ENCODE data around the gene SAMD4A.

Gene SAMD4A

DNA sequence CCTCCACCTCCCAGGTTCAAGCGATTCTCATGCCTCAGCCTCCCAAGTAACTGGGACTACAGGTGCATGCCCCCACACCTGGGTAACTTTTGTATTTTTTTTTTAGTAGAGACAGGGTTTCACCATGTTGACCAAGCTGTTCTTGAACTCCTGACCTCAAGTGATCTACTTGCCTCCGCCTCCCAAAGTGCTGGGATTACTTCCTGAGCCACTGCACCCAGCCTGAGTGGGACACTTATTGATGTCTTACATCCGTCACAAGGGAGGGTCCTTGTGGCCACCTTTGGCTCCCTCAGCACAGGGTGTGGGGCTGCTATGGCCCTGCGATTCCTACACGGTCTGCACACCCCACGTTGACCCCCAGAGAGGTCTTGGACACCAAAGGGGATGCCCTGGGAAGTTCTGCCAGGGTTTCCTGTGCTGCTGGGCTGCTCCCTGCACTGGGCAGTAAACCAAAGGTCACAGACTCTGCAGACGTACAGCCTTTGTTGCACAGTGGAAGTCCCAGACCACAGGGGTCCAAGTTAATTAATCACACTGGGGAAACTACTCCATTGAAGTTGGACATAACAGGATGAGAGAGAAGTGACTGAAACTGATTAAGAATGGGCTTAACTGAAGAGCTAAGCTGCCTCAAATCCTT is 95.7 kb downstream of the SAMD4A start:
- DNase-seq, result no peak

DNA sequence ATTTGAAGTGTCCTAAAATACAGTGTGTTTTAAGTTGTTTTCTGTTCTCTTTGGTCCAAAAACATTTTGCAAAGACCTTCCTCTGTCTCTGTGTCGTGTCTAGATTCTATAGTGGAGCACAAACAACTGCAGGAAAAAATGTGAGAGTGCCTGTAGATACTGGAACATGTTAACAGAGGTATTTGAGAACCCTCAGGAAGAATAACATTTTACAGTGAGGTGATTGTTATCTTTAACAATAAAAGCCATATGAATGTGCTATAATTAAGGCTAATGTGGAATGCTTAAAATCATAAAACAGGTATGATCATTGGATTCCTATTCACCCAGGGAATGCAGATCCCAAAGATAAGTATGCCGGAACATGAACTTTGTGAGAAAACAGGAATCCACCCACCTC is 98.0 kb downstream of the SAMD4A start:
- no peak for DNase-seq

DNA sequence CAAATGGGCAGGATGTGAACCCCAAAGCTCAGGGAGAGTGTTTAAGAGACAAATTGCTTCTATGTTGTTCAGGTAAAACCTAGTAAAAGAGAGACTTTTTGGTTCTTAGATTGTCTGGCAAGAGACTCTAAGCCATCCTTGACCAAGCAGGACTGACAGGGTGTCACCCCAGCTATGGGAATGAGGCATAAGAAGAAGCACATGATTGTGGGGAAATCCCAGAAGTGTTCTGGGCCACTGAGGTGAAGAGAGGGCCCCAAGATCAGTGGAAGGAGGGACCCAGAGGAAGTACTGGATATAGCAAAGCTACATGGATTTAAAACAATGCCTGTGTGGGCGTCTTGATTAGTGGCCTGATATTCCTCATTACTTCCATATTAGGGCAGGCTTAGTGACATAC is 99.0 kb downstream of the SAMD4A start:
- no peak for DNase-seq

DNA sequence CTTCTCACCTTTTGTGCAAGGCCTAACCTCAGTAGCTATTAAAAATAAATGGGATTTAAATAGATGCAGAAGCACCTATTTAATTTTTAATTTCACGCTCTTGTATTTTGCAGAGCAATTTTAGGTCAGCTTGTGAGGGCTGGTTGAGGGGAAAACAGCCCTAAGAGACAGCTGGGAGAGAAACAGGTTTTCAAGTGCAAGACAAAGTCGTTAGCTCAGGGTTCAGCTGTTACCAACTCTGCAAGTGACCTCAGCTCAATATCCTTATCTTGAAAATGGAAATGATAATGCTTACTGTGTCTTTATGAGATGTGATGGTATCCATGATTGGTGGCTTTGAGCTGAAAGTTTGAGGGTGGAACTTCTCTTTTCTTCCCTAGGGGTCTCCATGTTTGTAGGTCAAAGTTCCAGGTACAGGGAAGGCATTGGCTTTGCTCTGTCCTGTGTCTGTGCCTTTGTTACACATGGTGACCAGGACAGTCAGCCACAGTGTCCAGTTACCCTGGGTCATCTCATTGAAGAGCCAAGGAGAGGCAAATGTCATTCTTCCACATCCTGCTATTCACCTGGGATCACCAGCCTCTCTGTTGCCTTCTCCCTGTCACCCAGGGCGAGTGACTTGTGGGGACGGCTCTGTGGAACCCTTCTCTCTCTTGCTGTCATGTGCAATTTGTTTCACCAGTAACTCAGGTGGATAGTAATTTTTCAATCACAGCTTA is 100.3 kb downstream of the SAMD4A start:
- no peak for DNase-seq

DNA sequence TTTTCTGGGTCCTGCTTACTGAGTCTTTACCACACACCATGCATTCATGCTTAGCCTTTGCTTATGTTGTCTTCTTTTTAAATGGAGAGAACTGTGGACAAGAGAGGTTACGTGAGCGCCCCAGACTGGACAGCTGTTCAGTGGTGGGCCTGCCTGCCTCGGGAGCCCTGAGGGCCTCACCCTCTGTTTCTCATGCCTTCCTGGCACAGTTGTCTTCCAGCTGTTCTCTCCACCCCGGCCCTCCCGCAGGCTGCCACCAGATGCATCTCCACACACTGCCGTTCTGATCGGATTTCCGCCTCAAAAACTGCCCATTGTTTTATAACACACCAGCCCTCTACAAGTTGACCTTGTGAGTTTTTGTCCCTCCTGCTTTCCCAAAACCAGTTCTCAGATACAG is 100.8 kb downstream of the SAMD4A start:
- no peak for DNase-seq

DNA sequence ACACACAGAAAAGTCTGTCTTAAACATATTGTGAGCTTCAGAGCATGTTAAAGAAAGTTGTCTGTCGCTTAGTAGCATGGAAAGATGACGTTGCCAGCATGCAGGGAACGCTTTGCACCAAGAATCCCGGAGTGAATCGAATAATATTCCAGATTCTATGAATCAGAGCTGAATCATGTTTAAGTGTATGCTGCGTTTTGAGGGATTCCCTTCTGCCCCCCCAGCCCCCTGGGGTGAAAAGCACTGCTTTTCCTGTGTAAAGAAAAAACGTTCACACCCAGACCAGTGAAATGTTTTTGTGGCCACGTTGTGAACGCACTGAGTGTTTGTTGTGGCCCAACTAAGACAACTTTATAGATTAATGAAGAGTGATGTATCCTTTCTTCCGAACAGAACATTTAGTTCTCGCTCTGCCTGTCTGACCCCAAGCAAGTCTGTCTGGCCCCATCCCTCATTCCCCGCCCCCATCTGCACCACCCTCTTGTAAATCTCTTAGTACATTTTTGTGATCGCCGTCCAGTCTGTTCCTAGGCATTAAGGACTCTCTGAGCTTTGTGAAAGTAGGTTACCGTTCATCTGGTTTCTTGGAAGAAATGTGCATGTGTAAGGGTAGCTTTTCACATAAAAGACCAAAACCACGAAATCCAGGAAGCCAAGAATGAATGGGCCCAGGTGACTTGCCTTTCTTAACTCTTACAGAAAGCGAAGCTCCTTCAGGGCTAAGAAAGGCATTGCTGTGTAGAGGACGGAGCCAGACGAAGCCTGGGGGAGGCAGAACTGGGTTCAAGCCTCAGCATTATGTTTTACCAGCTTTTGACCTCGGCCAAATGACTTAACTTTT is 103.0 kb downstream of the SAMD4A start:
- no peak for DNase-seq

DNA sequence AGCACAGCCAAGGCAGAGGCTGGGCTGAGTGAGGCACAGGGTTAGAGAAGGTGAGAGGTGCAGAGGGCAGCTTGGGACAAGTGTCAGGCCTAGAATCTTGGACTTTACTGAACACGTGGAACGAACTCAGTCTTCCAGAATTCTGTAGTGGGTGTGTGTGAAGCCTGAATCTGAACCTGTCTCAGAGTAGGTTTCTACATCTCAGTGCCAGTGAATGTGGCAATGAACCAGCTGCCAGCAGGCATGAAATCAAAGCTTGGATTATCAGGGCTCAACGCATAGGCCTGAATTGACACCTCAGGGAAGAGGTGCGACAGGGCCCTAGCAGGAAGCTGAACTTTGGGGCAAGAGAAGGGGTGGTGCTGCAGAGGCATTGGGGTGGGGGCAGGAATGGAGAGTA is 104.6 kb downstream of the SAMD4A start:
- DNase-seq, result no peak

DNA sequence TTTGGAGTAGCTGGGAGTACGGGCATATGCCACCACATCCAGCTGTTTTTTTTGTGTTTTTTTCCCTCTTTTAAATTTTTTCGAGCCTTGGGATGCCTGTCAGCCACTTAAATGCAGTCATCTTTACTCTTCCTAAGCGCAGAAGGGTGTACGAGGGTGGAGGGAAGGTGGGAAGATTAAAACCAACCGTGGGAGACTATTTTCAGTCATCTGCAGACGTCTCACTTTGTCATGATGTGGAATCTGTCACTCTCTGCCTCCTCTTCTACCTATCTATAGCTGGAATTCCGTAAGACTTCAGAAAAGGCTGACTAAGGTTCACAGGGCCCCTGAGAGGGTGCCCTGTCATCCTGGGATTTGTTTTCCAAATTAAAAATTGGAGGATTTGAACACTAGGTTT is 105.3 kb downstream of the SAMD4A start:
- DNase-seq, result no peak

DNA sequence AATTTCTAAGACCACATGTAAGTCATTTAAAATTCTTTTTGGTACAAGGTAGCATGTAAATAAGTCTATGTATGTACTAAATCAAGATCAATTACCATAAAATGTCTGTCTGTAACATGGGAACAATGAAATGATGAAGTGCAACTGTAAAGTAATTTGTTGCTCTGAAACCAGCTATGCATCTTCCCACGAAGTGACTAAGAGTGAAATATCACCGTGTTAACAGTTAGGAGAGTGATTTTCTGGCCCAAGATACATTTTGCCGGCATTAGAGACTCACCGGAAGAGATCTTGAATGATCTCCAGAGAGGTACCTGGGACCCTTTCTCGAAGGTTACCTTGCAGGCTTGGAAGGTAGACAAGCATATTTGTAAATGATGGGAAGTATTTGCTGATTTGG is 105.8 kb downstream of the SAMD4A start:
- no peak for DNase-seq

DNA sequence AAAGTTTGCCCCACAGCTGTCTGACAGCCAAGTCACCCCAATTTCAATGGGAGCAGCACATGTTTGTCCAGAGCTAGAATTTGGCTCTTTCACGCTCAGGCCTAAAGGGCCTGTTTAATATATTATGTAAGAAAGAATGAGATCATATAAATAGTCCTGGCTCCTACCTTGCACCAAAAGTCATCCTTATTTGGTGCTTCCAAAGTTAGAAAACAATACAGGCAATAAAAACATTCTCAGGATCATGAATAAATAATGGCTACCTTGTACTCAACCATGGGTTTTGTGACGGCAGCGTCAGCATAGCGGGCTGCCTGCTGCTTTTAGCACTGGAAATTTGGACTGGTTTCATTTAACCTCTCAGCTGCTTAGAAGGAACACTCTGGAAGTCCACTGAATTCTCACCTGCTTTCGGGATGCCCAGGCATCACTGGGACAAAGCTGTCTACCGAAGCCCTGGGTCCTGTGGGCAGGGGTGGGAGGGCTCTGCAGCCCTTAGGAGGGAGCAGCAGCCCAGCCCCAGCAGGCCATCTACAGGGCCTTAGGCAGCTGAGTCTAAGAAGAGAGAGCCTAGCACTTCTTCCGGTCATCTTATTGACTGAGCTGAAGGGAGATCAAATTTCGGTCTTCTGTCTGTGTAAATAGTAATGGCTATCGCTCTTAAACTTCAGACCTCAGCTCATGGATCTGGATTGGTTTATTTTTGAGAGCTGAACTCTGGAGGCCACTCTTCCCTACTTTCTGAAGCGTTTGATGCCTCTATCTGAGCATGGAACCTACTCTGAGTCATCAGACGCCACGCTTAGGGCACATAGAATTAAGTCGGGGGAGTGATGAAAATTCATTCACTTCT is 106.5 kb downstream of the SAMD4A start:
- DNase-seq, result no peak

DNA sequence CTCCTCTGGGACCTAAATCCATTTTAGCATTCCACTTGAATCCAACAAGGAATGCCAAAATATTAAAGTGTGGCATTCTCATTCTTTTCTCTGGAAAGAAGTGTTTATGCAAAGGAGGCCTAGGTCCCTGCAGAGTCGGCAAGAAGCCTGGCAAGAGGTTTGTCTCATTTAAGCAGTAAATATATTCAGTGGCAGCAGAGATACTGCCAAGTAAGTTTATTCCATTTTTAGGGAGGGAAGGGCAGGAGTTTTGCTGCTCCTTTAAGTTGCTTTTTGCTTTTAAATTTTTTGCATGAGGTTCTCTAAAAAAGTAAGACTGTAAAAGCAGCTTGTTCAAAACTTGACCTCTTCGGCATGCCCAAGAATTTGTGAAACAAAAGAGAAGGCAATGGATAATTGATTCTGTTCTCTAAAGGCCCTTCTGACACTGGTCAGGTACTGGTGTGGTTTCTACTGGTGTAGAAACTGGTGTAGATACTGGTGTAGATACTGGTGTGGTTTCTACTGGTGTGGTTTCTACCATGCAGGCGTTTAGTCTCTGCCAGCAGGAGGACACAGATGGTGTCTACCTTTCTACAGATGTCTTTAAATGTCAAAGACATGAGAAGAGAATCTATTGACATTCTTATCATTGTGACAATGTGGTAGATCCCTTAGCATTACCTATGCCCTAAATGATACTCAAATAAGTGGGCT is 107.3 kb downstream of the SAMD4A start:
- DNase-seq, result no peak

DNA sequence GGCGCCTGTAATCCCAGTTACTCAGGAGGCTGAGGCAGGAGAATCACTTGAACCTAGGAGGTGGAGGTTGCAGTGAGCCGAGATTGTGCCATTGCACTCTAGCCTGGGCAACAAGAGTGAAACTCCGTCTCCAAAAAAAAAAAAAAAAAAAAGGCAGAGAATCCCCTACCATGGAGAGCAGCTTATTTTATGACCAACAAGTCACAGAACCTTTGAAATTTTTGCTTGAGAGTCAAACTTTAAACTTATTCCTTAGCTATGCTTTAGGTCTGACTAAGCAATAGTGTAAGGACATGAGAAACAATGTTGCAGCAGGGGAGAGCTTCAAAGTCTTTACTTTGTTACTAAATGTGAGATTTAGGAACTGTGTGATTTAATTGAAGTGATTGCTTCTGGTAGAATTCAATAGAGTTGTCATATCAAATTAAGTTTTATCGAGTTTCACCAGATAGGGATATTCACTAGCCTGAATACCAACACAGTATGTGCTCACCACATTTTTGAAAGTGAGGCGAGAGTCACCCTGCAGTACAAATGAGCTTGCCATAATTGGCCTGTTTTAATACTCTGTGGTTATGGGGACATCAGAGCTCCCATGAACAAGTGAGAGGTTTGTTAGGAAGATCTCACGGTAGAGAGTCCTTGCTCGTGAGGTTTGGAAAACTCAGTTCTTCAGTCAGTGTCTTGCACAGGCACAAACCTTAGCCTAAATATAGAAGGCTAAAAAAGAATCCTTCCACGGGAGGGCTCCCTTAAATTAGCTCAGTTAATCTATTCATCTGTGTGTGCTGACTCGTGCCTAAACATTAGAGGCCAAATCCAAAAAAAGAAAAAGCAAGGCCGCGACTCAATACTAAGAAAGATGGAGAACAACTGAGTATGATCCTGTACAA is 108.6 kb downstream of the SAMD4A start:
- DNase-seq, result no peak

DNA sequence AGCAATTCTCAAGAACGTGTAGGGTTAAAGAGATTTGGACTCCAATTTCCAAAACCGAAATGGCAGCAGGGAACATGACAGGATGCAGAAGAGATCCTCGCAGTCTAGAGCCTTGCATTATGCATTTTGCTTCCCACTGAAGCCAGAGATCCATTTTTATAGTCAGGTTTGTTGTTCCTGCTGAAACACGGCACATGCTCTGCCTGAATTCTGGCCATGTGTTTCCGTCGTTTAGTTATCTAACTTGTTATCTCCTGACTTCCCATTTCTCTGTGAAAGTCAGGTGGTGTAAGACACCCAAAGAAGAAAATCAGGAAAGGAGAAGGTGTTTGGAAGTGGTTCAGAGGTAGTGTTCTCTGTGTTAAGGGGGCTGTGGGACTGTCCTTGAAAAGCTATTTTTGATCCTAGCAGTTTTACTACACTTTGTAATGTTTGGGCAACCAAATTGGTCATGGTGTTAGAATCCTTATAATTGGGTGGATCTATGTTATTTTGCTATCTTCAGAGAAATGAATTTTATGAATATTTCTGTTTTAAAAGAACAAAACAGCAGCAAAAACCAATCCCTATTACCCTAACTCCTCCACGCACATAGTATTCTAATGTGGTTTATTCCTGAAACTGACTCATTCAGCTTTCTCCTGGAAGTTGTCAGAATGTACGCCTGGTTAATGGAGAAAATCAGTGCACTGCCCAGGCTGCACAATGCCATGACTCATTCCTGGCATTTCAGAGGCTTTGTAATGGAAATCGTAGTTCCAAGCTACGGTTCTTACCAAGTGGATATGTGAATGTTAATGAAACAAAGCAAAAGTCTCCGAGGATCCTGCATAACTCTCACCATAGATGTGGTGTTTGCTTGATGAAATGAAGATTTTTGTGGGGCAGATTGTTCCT is 110.1 kb downstream of the SAMD4A start:
- no peak for DNase-seq

DNA sequence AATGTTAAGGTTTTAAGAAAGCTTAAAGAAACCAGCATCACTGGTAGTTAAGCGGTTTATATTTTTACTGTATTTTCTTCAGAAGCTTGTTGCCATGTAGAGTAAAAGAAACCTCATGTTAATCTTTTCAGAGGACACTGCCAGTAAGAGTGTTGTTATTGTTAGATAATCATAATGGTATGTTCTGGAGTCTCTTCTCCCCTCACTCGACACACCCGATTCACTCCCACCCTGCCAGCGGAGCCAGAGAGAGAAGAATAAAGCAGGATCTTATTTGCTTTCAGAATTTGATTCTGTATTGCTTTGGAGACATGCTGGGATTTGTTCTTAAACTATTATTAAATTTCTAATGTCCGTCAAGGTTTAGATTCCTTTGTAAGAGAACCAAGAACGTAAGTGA is 113.7 kb downstream of the SAMD4A start:
- DNase-seq, result no peak

DNA sequence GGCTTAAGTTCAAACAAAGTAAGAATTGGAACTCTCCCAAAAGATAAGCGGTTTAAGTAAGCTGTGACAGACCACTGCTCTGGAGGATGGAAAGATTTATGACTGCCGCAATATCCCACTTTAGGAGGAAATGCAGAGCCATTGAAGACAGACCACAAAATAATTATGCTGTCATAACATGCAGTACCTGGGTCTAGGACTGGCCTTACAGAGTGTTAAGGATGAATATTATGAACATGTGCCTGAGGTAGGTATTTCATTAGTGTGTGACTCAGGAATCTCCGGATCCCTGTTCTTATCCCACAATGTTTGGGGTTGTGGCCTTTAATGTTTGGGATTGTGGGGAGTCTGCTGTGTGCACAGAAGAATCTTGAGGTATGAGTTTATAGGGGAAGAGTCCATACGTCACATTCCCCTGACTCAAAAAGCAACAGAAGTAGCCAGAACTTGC is 114.9 kb downstream of the SAMD4A start:
- no peak for DNase-seq

DNA sequence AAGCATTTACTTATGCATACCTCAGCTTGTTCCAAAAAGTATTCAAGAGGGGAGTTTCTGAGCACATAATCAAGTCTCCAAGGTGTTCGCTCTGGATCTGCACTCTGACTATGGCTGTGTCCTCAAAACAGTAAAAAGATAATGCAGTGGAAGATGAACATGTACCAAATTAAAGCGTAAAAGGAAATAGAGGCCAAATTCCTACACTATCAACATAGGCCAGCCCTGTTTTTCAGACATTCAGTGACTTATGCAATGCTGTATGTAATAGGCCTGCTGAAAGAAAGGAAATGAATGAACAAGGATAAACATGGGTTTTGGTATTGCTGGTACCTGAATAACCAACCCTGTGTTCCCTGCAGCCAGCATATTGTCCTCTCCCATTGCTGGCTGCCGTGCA is 115.7 kb downstream of the SAMD4A start:
- DNase-seq, result no peak

DNA sequence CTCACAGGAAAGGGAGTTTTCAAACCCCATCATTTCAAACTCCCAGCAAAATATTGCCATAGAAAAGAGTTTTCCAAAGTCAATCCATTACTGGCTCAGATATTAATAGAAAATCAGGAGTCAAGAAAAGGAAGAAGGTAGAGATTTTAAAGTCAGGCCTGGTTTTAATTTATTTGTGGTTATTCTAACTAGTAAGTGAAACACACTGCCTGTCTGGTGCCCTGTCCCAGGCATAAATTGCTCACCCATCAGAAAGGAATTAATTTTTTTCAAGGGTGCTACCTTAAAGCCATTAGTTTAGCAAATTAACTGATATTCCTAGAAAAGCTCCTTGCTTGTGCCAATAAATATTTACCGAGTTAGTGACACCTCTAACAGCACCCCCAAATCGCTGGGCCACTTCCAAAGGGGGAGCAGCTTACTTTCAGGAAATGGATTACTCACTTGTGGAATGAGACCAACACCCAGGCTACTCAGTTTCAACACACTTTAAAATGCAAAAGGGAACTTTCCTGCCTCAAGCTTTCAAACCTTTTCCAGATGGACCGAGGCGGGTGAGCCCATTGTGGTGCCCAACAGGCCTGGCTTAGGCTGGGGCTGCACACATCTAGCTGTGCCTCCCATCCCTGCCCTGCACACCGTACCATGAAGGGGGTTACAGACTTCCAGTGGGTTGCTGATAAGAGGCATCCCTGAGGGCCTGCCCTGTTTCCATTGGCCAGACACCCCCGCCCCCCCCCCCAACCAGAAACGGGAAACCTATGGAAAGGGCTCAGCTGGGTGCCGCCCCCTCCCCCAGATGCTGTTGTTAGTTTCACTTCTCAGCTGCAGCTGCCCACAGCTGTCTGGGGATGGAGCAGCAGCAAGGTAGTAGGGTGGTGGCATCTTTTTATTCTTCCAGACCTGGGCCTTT is 117.2 kb downstream of the SAMD4A start:
- DNase-seq, result no peak

DNA sequence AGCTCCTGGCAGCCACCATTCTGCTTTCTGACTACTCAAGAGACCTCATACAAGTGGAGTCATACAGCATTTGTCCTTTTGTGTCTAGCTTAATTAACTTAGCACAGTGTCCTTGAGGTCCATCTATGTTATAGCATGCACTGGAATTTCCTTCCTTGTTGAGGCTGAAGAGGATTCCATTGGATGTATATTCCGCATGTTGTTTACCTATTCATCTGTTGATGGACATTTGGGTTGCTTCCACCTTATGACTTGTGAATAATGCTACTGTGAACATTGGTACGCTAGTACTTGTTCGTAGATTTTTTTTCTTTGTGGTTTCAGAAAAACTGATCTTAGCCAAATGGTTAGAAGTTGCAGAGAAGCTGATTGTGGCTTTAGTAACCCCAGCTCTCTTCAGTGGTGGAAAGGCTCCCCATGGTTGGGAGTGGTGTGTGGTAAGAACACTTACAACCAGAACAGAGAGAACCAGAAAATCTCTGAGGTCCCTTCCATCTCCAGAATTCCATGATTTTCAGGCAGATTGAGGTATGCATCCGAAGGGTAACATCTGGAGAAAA is 118.4 kb downstream of the SAMD4A start:
- no peak for DNase-seq
